ENCODE results near the gene MET. TPM values are rescaled to one million over a fixed set of nuclear protein-coding genes. Genes with fewer than 3 reads are reported as not detected.

MET gene
- total and polyA plus RNA-seq, 4 donors = 10.2 to 41.9 (median 25.4) TPM

- WGBS = 82% methylated on average over 3 of the region's 3 CpGs
- Histone ChIP-seq H3K4me1 (ENCODE audit: control insufficient read depth in 4 of 4, insufficient read depth in 4 of 4, low read length in 3 of 4) (peaks cover 0 to 17% (median 8%) of the 10 kb centered on the region in 4 donors), H3K4me3 (ENCODE audit: low read depth in 1 of 3, low read length in 3 of 3) (no peak overlapping the region), H3K9ac (ENCODE audit: low read depth in 1 of 2, low read length in 2 of 2) (no peak overlapping the region), H3K9me3 (ENCODE audit: control insufficient read depth in 4 of 4, low read length in 3 of 4) (no peaks in the 10 kb centered on the region), H3K27me3 (ENCODE audit: control insufficient read depth in 4 of 4, insufficient read depth in 4 of 4, low read length in 3 of 4) (no peaks in the 10 kb centered on the region), H3K27ac (ENCODE audit: low read depth in 1 of 2, low read length in 2 of 2) (peak overlapping the region in 1 of 2 donors; percentile 98), H3K36me3 (ENCODE audit: control insufficient read depth in 4 of 4, insufficient read depth in 3 of 4, low read depth in 1 of 4, low read length in 3 of 4) (no peaks in the 10 kb centered on the region)
- DNase-seq (ENCODE audit: low spot score) = no peak
- no peak for TF ChIP-seq SP1 (IDR thresholded peaks at IDR 0.05)
- TF ChIP-seq HNF4A (conservative IDR thresholded peaks at IDR 0.05) = no peak
- no peak for TF ChIP-seq FOXA1 (IDR thresholded peaks at IDR 0.05)
- no peak for TF ChIP-seq EGR1 (IDR thresholded peaks at IDR 0.05; ENCODE audit: low read depth in 2 of 2)
- no peak for TF ChIP-seq ZBTB33 (IDR thresholded peaks at IDR 0.05)
- TF ChIP-seq GABPA (IDR thresholded peaks at IDR 0.05 in 1 of 2, conservative IDR thresholded peaks at IDR 0.05 in 1 of 2) = no peak
- no peak for TF ChIP-seq JUND (IDR thresholded peaks at IDR 0.05)
- TF ChIP-seq CTCF (IDR thresholded peaks at IDR 0.05; ENCODE audit: low read depth, low read length, missing input control) = no peak
- no peak for TF ChIP-seq RXRA (IDR thresholded peaks at IDR 0.05)
- no peak for TF ChIP-seq NR2F2 (IDR thresholded peaks at IDR 0.05)
- TF ChIP-seq RAD21 (IDR thresholded peaks at IDR 0.05) = no peak
- no peak for TF ChIP-seq REST (IDR thresholded peaks at IDR 0.05)
Measured at GRCh38 chr7:116670409-116671015, 1.5 kb upstream of the MET start.

GRCh38 chr7:116671111-116671510 is 885 bp upstream of the MET start:
- WGBS = 63% methylated on average over 7 of the region's 7 CpGs
- no peak for DNase-seq (ENCODE audit: low spot score)
- peak overlapping the region; percentile 98 to 99 for H3K27ac ChIP-seq (ENCODE audit: low read depth in 1 of 2, low read length in 2 of 2)
- TF ChIP-seq RAD21 (IDR thresholded peaks at IDR 0.05) = no peak
- TF ChIP-seq CTCF (IDR thresholded peaks at IDR 0.05; ENCODE audit: low read depth, low read length, missing input control) = no peak
- no peak for TF ChIP-seq EGR1 (IDR thresholded peaks at IDR 0.05; ENCODE audit: low read depth in 2 of 2)
- no peak for TF ChIP-seq TAF1 (conservative IDR thresholded peaks at IDR 0.05)
- no peak for TF ChIP-seq HNF4A (conservative IDR thresholded peaks at IDR 0.05)
- no peak for TF ChIP-seq ATF3 (IDR thresholded peaks at IDR 0.05)
- no peak for TF ChIP-seq FOXA1 (IDR thresholded peaks at IDR 0.05)
- TF ChIP-seq GABPA (IDR thresholded peaks at IDR 0.05 in 1 of 2, conservative IDR thresholded peaks at IDR 0.05 in 1 of 2) = no peak
- TF ChIP-seq YY1 (IDR thresholded peaks at IDR 0.05) = no peak
- no peak for TF ChIP-seq RXRA (IDR thresholded peaks at IDR 0.05)
- no peak for TF ChIP-seq SP1 (IDR thresholded peaks at IDR 0.05)
- TF ChIP-seq JUND (IDR thresholded peaks at IDR 0.05) = no peak
- no peak for TF ChIP-seq FOXA2 (IDR thresholded peaks at IDR 0.05)
- TF ChIP-seq MAX (IDR thresholded peaks at IDR 0.05) = no peak
- no peak for TF ChIP-seq NR2F2 (IDR thresholded peaks at IDR 0.05)
- no peak for TF ChIP-seq ZBTB33 (IDR thresholded peaks at IDR 0.05)

More at GRCh38 chr7:116671111-116671510, 885 bp upstream of the MET start:
- no peaks in the 10 kb centered on the region for H3K36me3 ChIP-seq (ENCODE audit: control insufficient read depth in 4 of 4, insufficient read depth in 3 of 4, low read depth in 1 of 4, low read length in 3 of 4)
- no peaks in the 10 kb centered on the region for H3K9me3 ChIP-seq (ENCODE audit: control insufficient read depth in 4 of 4, low read length in 3 of 4)
- H3K27me3 ChIP-seq (ENCODE audit: control insufficient read depth in 4 of 4, insufficient read depth in 4 of 4, low read length in 3 of 4) = no peaks in the 10 kb centered on the region
- H3K4me1 ChIP-seq (ENCODE audit: control insufficient read depth in 4 of 4, insufficient read depth in 4 of 4, low read length in 3 of 4) = peaks cover 0 to 15% (median 8%) of the 10 kb centered on the region in 4 donors
- H3K4me3 ChIP-seq (ENCODE audit: low read depth in 1 of 3, low read length in 3 of 3) = no peak overlapping the region
- H3K9ac ChIP-seq (ENCODE audit: low read depth in 1 of 2, low read length in 2 of 2) = no peak overlapping the region
